NT2/D1 (cell line): ENCODE measurements around the gene SLC22A2.

Source experiments
- DNase-seq: peaks from one replicate; pipeline ENCODE4 v3.0.0-alpha.2; 2011; ENCODE audit warnings: low read depth, low spot score
- H3K27me3 ChIP-seq: 2 replicates; pipeline ENCODE4 v1.6.0; 2011; ENCODE audit warnings: mild to moderate bottlenecking; ENCODE audit not compliant: insufficient read length, insufficient read depth
- H3K36me3 ChIP-seq: 2 replicates; pipeline ENCODE4 v1.6.1; 2011; ENCODE audit warnings: mild to moderate bottlenecking, low read length, mixed read lengths; ENCODE audit not compliant: insufficient read depth, insufficient read length
- H3K4me1 ChIP-seq: 2 replicates; pipeline ENCODE4 v1.5.1; 2011; ENCODE audit not compliant: insufficient read depth, insufficient read length
- H3K4me3 ChIP-seq: 2 replicates; pipeline ENCODE4 v1.5.1; 2011; ENCODE audit warnings: low read depth; ENCODE audit not compliant: insufficient read length
- H3K9ac ChIP-seq: 2 replicates; pipeline ENCODE4 v1.6.0; 2011; ENCODE audit warnings: low read depth; ENCODE audit not compliant: insufficient read length
- H3K9me3 ChIP-seq: 2 replicates; pipeline ENCODE4 v1.5.1; 2011; ENCODE audit warnings: mild to moderate bottlenecking, low read length; ENCODE audit not compliant: insufficient read depth
- SUZ12 ChIP-seq: IDR thresholded peaks from 2 replicates; pipeline ENCODE4 v1.6.1; 2011; ENCODE audit not compliant: insufficient read length, insufficient read depth; ENCODE audit errors: extremely low read depth
- YY1 ChIP-seq: IDR thresholded peaks from 2 replicates; pipeline ENCODE4 v1.6.1; 2011; ENCODE audit not compliant: insufficient read length, insufficient read depth
- ZNF274 ChIP-seq: IDR thresholded peaks from 2 replicates; pipeline ENCODE4 v1.6.1; 2011; ENCODE audit warnings: mild to moderate bottlenecking, low read depth, low read length

SLC22A2 gene

GRCh38 chr6:160203076-160203475 is 55.5 kb downstream of the SLC22A2 start:
- no peak for DNase-seq
- TF ChIP-seq SUZ12 (no peak), YY1 (no peak), ZNF274 (no peak)
- no peaks in the 10 kb centered on the region for H3K36me3 ChIP-seq
- H3K9ac ChIP-seq: no peak overlapping the region
- H3K27me3 ChIP-seq: no peaks in the 10 kb centered on the region
- H3K4me3 ChIP-seq: no peak overlapping the region
- peaks cover 11% of the 10 kb centered on the region; the same call in 1 of the 2 replicates for H3K9me3 ChIP-seq
- H3K4me1 ChIP-seq: no peaks in the 10 kb centered on the region

GRCh38 chr6:160202411-160202810 is 56.2 kb downstream of the SLC22A2 start:
- DNase-seq: no peak
- TF ChIP-seq YY1: no peak
- no peak for TF ChIP-seq ZNF274
- no peak for TF ChIP-seq SUZ12

GRCh38 chr6:160201061-160201460 is 57.6 kb downstream of the SLC22A2 start:
- Histone ChIP-seq H3K27me3 (no peaks in the 10 kb centered on the region), H3K9me3 (no peaks in the 10 kb centered on the region), H3K4me1 (no peaks in the 10 kb centered on the region), H3K4me3 (no peak overlapping the region), H3K9ac (no peak overlapping the region), H3K36me3 (no peaks in the 10 kb centered on the region)
- no peak for TF ChIP-seq ZNF274
- no peak for TF ChIP-seq SUZ12
- TF ChIP-seq YY1: no peak
- DNase-seq: no peak

More at GRCh38 chr6:160202411-160202810, 56.2 kb downstream of the SLC22A2 start:
- no peaks in the 10 kb centered on the region for H3K27me3 ChIP-seq
- no peaks in the 10 kb centered on the region for H3K36me3 ChIP-seq
- H3K9ac ChIP-seq: no peak overlapping the region
- H3K4me1 ChIP-seq: no peaks in the 10 kb centered on the region
- H3K4me3 ChIP-seq: no peak overlapping the region
- peaks cover 7% of the 10 kb centered on the region; the same call in 1 of the 2 replicates for H3K9me3 ChIP-seq

DNA sequence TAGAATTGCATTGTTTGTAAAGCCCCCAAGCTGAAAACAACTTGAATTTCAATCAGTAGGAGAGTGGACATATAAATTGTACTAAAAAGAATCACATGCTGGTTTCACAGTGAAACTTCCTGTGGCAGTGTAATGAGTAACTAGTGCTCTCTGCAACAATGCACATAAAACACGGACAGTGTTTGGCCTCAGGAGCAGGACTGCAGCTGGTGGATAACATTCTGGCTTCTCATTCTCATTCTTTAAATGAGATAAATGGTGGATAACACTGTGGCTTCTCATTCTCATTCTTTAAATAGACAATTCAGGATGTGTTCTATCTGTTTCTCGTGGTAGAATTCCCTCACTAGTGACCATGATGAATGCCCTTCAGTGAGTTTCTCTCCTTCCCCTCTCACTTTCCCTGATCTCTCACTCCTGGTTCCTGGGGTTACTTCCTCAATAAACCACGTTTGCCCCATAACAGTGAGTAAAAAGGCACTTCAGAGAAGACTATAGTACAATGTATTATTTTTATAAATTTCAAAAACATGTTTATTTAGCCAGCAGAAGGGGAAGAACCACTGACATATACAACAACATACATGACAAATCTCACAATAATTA is 59.9 kb downstream of the SLC22A2 start:
- no peak overlapping the region for H3K4me3 ChIP-seq
- H3K9ac ChIP-seq: no peak overlapping the region
- peaks cover 13% of the 10 kb centered on the region; the same call in 1 of the 2 replicates for H3K9me3 ChIP-seq
- DNase-seq: no peak
- H3K27me3 ChIP-seq: no peaks in the 10 kb centered on the region
- H3K36me3 ChIP-seq: no peaks in the 10 kb centered on the region
- no peak for TF ChIP-seq SUZ12
- TF ChIP-seq ZNF274: no peak
- TF ChIP-seq YY1: no peak
- H3K4me1 ChIP-seq: no peaks in the 10 kb centered on the region

DNA sequence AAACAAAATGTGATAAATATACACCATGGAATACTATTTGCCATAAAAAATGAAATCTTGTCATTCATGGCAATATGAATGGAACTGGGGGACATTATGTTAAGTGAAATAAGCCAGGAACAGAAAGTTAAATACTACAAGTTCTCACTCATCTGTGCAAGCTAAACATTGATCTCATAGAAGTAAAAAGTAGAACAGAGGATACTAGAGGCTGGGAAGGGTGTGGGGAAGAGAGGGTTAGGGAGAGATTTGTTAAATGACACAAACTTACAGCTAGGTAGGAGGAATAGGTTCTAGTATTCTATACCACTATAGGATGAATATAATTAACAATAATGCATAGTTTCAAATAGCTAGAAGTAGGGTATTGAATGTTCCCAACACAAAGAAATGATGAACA is 61.0 kb downstream of the SLC22A2 start:
- TF ChIP-seq ZNF274: no peak
- TF ChIP-seq SUZ12: no peak
- no peak for TF ChIP-seq YY1
- no peak overlapping the region for H3K4me3 ChIP-seq
- peaks cover 21% of the 10 kb centered on the region; the same call in 1 of the 2 replicates for H3K9me3 ChIP-seq
- H3K4me1 ChIP-seq: no peaks in the 10 kb centered on the region
- no peaks in the 10 kb centered on the region for H3K27me3 ChIP-seq
- H3K9ac ChIP-seq: no peak overlapping the region
- H3K36me3 ChIP-seq: no peaks in the 10 kb centered on the region
- DNase-seq: no peak

DNA sequence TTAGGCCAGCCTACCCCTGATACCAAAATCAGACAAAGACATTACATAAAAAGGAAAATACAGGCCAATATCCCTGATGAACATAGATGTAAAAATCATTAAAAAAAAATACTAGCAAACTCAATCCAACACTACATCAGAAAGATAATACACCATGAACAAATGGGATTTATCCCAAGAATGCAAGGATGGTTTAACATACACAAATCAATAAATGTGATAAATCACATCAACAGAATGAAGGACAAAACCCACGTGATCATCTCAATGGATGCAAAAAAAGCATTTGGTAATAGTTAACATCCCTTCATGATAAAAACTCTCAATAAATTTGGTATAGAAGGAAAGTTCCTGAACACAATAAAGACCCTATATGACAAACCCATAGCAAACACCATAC is 63.8 kb downstream of the SLC22A2 start:
- H3K9ac ChIP-seq: no peak overlapping the region
- no peaks in the 10 kb centered on the region for H3K4me1 ChIP-seq
- H3K4me3 ChIP-seq: no peak overlapping the region
- no peaks in the 10 kb centered on the region for H3K36me3 ChIP-seq
- no peak for TF ChIP-seq YY1
- TF ChIP-seq ZNF274: no peak
- no peak for TF ChIP-seq SUZ12
- H3K27me3 ChIP-seq: no peaks in the 10 kb centered on the region
- H3K9me3 ChIP-seq: peaks cover 21% of the 10 kb centered on the region; the same call in 1 of the 2 replicates
- DNase-seq: no peak

GRCh38 chr6:160192840-160193239 is 65.8 kb downstream of the SLC22A2 start:
- H3K27me3 ChIP-seq: no peaks in the 10 kb centered on the region
- H3K36me3 ChIP-seq: no peaks in the 10 kb centered on the region
- H3K9ac ChIP-seq: no peak overlapping the region
- H3K4me1 ChIP-seq: no peaks in the 10 kb centered on the region
- DNase-seq: no peak
- H3K9me3 ChIP-seq: peaks cover 21% of the 10 kb centered on the region; the same call in 1 of the 2 replicates
- TF ChIP-seq ZNF274: no peak
- TF ChIP-seq SUZ12: no peak
- TF ChIP-seq YY1: no peak
- H3K4me3 ChIP-seq: no peak overlapping the region

GRCh38 chr6:160190973-160191372 is 67.6 kb downstream of the SLC22A2 start:
- peaks cover 21% of the 10 kb centered on the region; the same call in 1 of the 2 replicates for H3K9me3 ChIP-seq
- no peak for TF ChIP-seq SUZ12
- no peak for TF ChIP-seq YY1
- no peak for TF ChIP-seq ZNF274
- H3K27me3 ChIP-seq: no peaks in the 10 kb centered on the region

More at GRCh38 chr6:160190973-160191372, 67.6 kb downstream of the SLC22A2 start:
- no peak for DNase-seq
- Histone ChIP-seq H3K9ac (no peak overlapping the region), H3K4me3 (no peak overlapping the region), H3K4me1 (no peaks in the 10 kb centered on the region), H3K36me3 (no peaks in the 10 kb centered on the region)
